ENCODE measurements around the gene P2RX5. TPM values are rescaled to one million over a fixed set of nuclear protein-coding genes. Genes with fewer than 3 reads are reported as not detected.
A peak's percentile ranks its signal among the peaks of the same experiment; 100 is the strongest.

Gene P2RX5
- total RNA-seq, 6 experiments from 2014 or later, result 5.2 to 16.1 (median 7.0) TPM

GRCh38 chr17:3647769-3648555, 48.0 kb downstream of the P2RX5 start:
- no peaks in the 10 kb centered on the region; the same call in none of the 2 replicates for H3K27me3 Mint-ChIP-seq (ENCODE audit: insufficient read depth)
- peaks cover 4% of the 10 kb centered on the region; the same call in 1 of the 2 replicates for H3K36me3 Mint-ChIP-seq (ENCODE audit: low read depth)
- peak; percentile 63 for DNase-seq
- peak; percentile 78 for TF ChIP-seq CTCF (IDR thresholded peaks at IDR 0.05)
- H3K9me3 Mint-ChIP-seq, result no peaks in the 10 kb centered on the region
- H3K4me3 Mint-ChIP-seq, result no peak overlapping the region
- H3K4me1 Mint-ChIP-seq (ENCODE audit: low read depth), result peaks cover 13% of the 10 kb centered on the region
- peak overlapping the region; percentile 60; the same call in 1 of the 2 replicates for H3K27ac Mint-ChIP-seq

GRCh38 chr17:3647251-3647650, 48.7 kb downstream of the P2RX5 start:
- no peak for DNase-seq
- H3K9me3 Mint-ChIP-seq, result no peaks in the 10 kb centered on the region
- peaks cover 4% of the 10 kb centered on the region; the same call in 1 of the 2 replicates for H3K36me3 Mint-ChIP-seq (ENCODE audit: low read depth)
- TF ChIP-seq CTCF (IDR thresholded peaks at IDR 0.05), result no peak
- H3K27ac Mint-ChIP-seq, result no peak overlapping the region
- no peak overlapping the region for H3K4me3 Mint-ChIP-seq
- H3K27me3 Mint-ChIP-seq (ENCODE audit: insufficient read depth), result no peaks in the 10 kb centered on the region; the same call in none of the 2 replicates
- peaks cover 13% of the 10 kb centered on the region for H3K4me1 Mint-ChIP-seq (ENCODE audit: low read depth)

GRCh38 chr17:3645310-3645709, 50.6 kb downstream of the P2RX5 start:
- Mint-ChIP-seq H3K27ac (no peak overlapping the region), H3K4me1 (ENCODE audit: low read depth) (peaks cover 16% of the 10 kb centered on the region), H3K4me3 (no peak overlapping the region), H3K27me3 (ENCODE audit: insufficient read depth) (no peaks in the 10 kb centered on the region; the same call in 1 of the 2 replicates), H3K36me3 (ENCODE audit: low read depth) (peaks cover 4% of the 10 kb centered on the region; the same call in 1 of the 2 replicates), H3K9me3 (no peaks in the 10 kb centered on the region)
- no peak for TF ChIP-seq CTCF (IDR thresholded peaks at IDR 0.05)
- no peak for DNase-seq

- H3K9me3 Mint-ChIP-seq, result no peaks in the 10 kb centered on the region
- no peak overlapping the region for H3K27ac Mint-ChIP-seq
- H3K36me3 Mint-ChIP-seq (ENCODE audit: low read depth), result peaks cover 4% of the 10 kb centered on the region; the same call in 1 of the 2 replicates
- no peaks in the 10 kb centered on the region; the same call in 1 of the 2 replicates for H3K27me3 Mint-ChIP-seq (ENCODE audit: insufficient read depth)
- H3K4me3 Mint-ChIP-seq, result no peak overlapping the region
- H3K4me1 Mint-ChIP-seq (ENCODE audit: low read depth), result peaks cover 23% of the 10 kb centered on the region
- DNase-seq, result no peak
- no peak for TF ChIP-seq CTCF (IDR thresholded peaks at IDR 0.05)
Observed at GRCh38 chr17:3643889-3644349, 52.0 kb downstream of the P2RX5 start.

- Mint-ChIP-seq H3K27me3 (ENCODE audit: insufficient read depth) (no peaks in the 10 kb centered on the region; the same call in 1 of the 2 replicates), H3K4me1 (ENCODE audit: low read depth) (peaks cover 26% of the 10 kb centered on the region), H3K36me3 (ENCODE audit: low read depth) (peaks cover 4% of the 10 kb centered on the region; the same call in 1 of the 2 replicates), H3K27ac (no peak overlapping the region), H3K4me3 (no peak overlapping the region), H3K9me3 (no peaks in the 10 kb centered on the region)
- DNase-seq, result no peak
- no peak for TF ChIP-seq CTCF (IDR thresholded peaks at IDR 0.05)
Observed at GRCh38 chr17:3641717-3642486, 54.1 kb downstream of the P2RX5 start.
